ENCODE measurements around the gene POLR2F. TPM values are rescaled to one million over a fixed set of nuclear protein-coding genes. Genes with fewer than 3 reads are reported as not detected.
A peak's percentile ranks its signal among the peaks of the same experiment; 100 is the strongest.

The POLR2F gene
- total RNA-seq, 4 donors from 2014 or later = 60.1 to 66.8 (median 64.1) TPM

DNA sequence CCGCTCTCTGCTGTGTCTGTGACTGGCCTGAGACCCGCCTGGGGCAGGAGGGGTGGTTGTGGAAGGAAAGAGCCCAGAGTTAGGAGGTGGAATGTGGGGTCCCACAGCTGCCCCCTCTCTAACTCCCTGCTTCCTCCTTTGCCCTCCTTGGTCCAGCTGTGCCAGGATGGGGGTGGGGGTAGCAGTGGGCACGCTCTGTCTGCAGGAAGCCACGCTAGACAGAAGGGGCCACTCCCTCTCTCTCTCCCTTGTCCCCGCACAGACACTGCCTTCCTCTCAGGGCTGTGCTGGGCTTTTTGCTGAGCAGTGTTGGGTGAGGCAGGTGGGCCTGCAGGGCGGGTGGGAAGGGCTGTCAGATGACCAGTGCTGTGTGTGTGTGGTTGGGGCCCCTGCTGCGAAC, 32.9 kb downstream of the POLR2F start:
- peaks cover 4% of the 10 kb centered on the region for H3K36me3 ChIP-seq
- no peak for DNase-seq (ENCODE audit: low spot score in 2 of 2)
- H3K9me3 ChIP-seq = no peaks in the 10 kb centered on the region
- peak overlapping the region; percentile 19 for H3K4me3 ChIP-seq
- no peaks in the 10 kb centered on the region for H3K4me1 ChIP-seq
- H3K27ac ChIP-seq = peak overlapping the region; percentile 61
- no peaks in the 10 kb centered on the region for H3K27me3 ChIP-seq
- TF ChIP-seq, protein P1, sequence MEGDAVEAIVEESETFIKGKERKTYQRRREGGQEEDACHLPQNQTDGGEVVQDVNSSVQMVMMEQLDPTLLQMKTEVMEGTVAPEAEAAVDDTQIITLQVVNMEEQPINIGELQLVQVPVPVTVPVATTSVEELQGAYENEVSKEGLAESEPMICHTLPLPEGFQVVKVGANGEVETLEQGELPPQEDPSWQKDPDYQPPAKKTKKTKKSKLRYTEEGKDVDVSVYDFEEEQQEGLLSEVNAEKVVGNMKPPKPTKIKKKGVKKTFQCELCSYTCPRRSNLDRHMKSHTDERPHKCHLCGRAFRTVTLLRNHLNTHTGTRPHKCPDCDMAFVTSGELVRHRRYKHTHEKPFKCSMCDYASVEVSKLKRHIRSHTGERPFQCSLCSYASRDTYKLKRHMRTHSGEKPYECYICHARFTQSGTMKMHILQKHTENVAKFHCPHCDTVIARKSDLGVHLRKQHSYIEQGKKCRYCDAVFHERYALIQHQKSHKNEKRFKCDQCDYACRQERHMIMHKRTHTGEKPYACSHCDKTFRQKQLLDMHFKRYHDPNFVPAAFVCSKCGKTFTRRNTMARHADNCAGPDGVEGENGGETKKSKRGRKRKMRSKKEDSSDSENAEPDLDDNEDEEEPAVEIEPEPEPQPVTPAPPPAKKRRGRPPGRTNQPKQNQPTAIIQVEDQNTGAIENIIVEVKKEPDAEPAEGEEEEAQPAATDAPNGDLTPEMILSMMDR (IDR thresholded peaks at IDR 0.05) = no peak
- TF ChIP-seq EP300 (IDR thresholded peaks at IDR 0.05) = no peak
- WGBS = 77% methylated on average over 4 of the region's 7 CpGs

DNA sequence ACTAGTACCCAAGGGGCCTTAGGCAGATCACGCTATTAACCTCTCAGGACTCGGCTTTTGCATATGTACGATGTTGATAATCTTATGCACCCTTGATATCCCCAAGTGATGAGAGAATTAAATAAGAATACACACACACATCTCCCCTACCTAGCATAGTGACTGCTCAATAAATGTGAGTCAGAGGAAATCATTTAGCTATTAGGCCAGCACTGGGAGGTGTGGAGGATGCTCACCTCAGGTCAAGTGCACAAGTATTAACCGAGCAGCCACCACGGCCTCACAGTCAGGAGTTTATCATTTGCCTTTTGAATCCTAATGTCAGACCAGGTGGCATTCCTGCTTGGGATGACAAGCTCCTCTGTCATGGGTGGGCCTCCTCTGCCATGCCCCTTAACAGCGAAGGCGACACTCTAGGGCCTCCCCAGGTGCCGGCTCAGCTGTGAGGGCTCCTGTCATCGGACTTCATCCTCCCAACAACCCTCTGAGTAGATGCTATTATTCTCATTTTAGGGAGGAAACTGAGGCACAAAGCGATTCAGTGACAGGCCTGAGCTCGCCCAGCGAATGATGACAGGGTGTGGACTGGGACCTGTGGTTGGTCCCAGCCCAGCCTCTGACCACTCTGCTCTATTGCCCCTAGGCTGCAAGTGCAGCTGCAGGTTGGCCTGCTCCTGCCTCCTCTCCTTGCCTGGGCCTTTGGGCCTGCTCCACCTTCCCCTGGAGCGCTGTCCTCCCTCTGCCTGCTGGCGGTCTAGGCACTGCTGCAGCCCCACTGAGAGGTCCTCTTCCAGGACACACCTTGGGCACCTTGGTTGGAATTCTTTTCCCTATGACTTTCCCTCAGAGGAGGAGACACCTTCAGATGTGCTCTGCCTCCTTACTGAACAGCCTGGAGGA, 35.9 kb downstream of the POLR2F start:
- Histone ChIP-seq H3K4me1 (no peaks in the 10 kb centered on the region), H3K27ac (peak overlapping the region; percentile 43), H3K27me3 (no peaks in the 10 kb centered on the region), H3K9me3 (no peaks in the 10 kb centered on the region), H3K36me3 (peaks cover 4% of the 10 kb centered on the region), H3K4me3 (no peak overlapping the region)
- TF ChIP-seq EP300 (IDR thresholded peaks at IDR 0.05) = no peak
- TF ChIP-seq POLR2A (IDR thresholded peaks at IDR 0.05) = no peak
- no peak for TF ChIP-seq POLR2AphosphoS5 (IDR thresholded peaks at IDR 0.05)
- DNase-seq (ENCODE audit: low spot score in 2 of 2) = no peak
- WGBS = 84% methylated on average over 12 of the region's 14 CpGs

DNA sequence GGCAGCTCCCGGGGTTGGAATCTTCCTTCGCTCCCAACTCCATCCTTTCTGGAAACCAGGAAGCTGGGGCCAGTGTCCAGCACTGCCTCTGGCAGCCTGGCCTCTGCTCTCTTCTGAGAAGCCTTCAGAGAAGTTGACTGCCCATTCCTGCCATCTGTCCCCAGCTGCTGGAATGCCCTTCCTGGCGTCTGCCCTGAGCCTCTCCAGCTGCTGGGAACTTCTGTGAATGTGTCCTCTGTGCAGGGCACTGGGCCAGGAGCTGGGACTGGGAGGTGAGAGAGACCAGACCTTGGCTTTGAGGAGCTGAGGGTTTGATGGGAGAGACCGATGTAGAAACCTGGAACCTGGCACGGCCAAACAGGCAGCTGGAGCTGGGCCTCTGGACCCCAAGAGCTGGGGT, 36.8 kb downstream of the POLR2F start:
- no peak overlapping the region for H3K4me3 ChIP-seq
- no peaks in the 10 kb centered on the region for H3K27me3 ChIP-seq
- H3K27ac ChIP-seq = no peak overlapping the region
- H3K4me1 ChIP-seq = no peaks in the 10 kb centered on the region
- H3K9me3 ChIP-seq = no peaks in the 10 kb centered on the region
- WGBS = 80% methylated on average over 3 of the region's 5 CpGs
- H3K36me3 ChIP-seq = peaks cover 4% of the 10 kb centered on the region
- no peak for DNase-seq (ENCODE audit: low spot score in 2 of 2)
- TF ChIP-seq EP300 (IDR thresholded peaks at IDR 0.05) (no peak), POLR2A (IDR thresholded peaks at IDR 0.05) (no peak), POLR2AphosphoS5 (IDR thresholded peaks at IDR 0.05) (no peak)
- TF ChIP-seq, protein P1 (IDR thresholded peaks at IDR 0.05) = no peak

DNA sequence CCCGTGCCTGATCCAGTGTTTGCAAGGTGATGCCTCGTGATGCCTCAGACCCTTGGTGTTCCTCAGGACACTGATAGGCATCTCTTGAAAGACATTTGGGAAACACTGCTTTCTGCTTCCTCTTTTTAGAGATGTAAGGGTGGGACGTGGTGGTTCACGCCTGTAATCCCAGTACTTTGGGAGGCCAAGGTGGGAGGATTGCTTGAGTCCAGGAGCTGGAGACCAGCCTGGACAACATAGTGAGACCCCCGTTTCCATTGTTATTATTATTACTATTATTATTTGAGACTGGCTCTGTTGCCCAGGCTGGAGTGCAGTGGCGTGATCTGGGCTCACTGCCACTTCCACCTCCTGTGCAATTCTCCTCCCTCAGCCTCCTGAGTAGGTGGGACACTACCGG, 37.4 kb downstream of the POLR2F start:
- Histone ChIP-seq H3K27ac (no peak overlapping the region), H3K4me3 (no peak overlapping the region), H3K9me3 (no peaks in the 10 kb centered on the region), H3K27me3 (no peaks in the 10 kb centered on the region), H3K36me3 (peaks cover 4% of the 10 kb centered on the region), H3K4me1 (peaks cover under 1% of the 10 kb centered on the region)
- DNase-seq (ENCODE audit: low spot score in 2 of 2) = no peak
- TF ChIP-seq, protein P1 (IDR thresholded peaks at IDR 0.05) = no peak
- TF ChIP-seq POLR2AphosphoS5 (IDR thresholded peaks at IDR 0.05) (no peak), EP300 (IDR thresholded peaks at IDR 0.05) (no peak), POLR2A (IDR thresholded peaks at IDR 0.05) (no peak)
- WGBS = 91% methylated on average over 7 of the region's 7 CpGs

DNA sequence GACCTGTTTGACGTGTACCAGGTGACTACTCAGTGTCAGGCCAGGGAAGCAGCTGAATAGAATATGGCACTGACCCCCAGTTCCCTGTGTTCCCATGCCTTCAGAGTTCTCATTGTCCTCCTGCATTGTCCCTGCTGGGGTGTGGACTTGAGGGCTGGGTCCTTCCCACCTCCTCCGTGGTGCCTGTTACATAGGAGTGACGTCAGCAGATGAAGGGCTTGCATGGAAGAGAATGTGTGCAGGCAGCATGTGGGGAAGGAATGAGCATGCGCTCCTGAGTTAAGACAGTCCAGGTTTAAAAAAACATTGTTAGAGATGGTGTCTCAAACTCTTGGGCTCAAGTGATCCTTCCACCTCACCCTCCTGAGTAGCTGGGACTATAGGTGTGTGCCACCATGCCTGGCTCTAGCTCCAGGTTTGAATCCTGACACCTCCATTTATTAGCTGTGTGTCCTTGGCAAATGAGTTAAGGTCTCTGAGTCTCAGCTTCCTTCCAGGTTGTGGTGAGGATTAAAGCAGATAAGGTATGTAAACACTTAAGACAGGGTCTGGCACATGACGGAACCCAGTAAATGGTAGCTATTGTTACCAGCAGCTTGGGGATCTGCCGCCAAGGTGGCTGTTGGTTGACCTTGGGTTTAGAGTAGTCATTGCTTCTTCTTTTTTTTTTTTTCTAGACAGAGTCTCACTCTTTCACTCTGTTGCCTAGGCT, 38.4 kb downstream of the POLR2F start:
- no peak for TF ChIP-seq POLR2A (IDR thresholded peaks at IDR 0.05)
- Histone ChIP-seq H3K4me3 (no peak overlapping the region), H3K27me3 (no peaks in the 10 kb centered on the region), H3K27ac (no peak overlapping the region), H3K9me3 (no peaks in the 10 kb centered on the region), H3K4me1 (peaks cover 10% of the 10 kb centered on the region), H3K36me3 (no peaks in the 10 kb centered on the region)
- no peak for DNase-seq (ENCODE audit: low spot score in 2 of 2)
- WGBS = 71% methylated on average over 6 of the region's 6 CpGs

DNA sequence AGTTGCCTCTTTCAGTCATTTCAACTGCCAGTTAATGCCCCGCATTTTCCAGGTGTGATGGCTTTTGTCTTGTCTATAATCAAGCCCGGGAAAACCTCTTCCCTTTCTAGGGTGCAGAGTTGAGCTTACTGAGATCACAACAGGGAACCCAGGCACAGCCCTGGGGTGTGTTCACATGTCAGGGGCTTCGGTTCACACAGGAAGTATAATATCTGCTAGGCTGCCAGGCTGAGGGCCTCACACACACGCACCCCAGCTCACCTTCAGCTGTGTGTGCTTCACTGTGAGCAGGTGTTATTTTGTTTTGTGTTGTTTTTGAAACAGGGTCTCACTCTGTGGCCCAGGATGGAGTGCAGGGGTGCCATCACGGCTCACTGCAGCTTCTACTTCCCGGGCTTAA, 40.5 kb downstream of the POLR2F start:
- 82% methylated on average over 6 of the region's 6 CpGs for WGBS
- TF ChIP-seq POLR2A (IDR thresholded peaks at IDR 0.05) (no peak), EP300 (IDR thresholded peaks at IDR 0.05) (no peak), POLR2AphosphoS5 (IDR thresholded peaks at IDR 0.05) (no peak)
- TF ChIP-seq, protein P1 (IDR thresholded peaks at IDR 0.05) = no peak
- Histone ChIP-seq H3K4me1 (peaks cover 32% of the 10 kb centered on the region), H3K27ac (no peak overlapping the region), H3K36me3 (no peaks in the 10 kb centered on the region), H3K9me3 (no peaks in the 10 kb centered on the region), H3K27me3 (no peaks in the 10 kb centered on the region), H3K4me3 (no peak overlapping the region)
- no peak for DNase-seq (ENCODE audit: low spot score in 2 of 2)

All from suprapubic skin (tissue), 4 donors.